GM19238 (cell line): ENCODE data around the gene MYZAP.

ENCODE experiments used
- DNase-seq: peaks from one replicate; pipeline ENCODE4 v3.0.0; 2011; ENCODE audit warnings: low spot score; ENCODE audit not compliant: insufficient read length

The MYZAP gene, protein sequence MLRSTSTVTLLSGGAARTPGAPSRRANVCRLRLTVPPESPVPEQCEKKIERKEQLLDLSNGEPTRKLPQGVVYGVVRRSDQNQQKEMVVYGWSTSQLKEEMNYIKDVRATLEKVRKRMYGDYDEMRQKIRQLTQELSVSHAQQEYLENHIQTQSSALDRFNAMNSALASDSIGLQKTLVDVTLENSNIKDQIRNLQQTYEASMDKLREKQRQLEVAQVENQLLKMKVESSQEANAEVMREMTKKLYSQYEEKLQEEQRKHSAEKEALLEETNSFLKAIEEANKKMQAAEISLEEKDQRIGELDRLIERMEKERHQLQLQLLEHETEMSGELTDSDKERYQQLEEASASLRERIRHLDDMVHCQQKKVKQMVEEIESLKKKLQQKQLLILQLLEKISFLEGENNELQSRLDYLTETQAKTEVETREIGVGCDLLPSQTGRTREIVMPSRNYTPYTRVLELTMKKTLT

DNA sequence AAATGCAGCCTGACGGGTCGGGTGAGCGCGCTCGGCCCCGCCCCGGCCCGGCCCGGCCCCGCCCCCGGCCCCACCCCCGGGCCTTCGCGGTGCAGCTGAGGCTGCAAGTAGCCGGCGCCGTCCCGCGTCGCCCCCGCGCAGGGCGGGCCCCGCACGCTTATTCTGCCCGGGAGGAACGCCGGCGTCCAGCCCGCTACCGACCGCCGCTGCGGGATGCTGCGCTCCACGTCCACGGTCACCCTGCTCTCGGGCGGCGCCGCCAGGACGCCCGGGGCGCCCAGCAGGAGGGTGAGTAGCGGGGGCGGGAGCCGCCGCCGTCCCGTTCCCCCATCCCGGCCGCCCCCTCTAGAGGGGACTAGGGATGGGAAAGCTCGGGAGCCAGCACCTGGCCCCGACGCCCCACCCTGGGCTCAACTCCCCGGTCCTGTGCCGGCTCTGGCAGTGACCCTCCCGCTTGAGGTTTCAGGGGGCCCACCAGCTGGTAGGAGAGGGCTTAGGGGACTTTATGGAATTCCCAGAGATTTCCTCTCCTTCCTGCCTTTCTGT lies at the start of gene MYZAP:
TSS of gene MYZAP (plus strand) at position 83 of the 546 bp plus-strand sequence. CDS start at position 214, 131 bp downstream.
- DNase-seq, result peak; percentile 7

DNA sequence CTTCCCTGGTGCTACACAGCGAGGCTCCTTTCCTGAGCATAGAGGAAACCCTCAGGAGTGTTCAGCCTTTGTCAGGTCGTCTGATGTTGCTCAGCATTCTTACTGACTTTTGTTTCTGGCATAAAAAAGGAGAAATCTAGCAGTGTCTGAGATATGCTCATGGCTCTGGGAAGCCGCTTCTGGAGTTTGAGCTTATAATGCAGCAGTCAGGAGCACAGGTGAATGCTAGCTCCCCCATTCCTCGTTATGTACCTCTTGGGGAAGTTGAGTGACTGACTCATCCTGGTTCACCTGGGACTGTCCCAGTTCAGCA lies 49.2 kb upstream of the MYZAP start:
- no peak for DNase-seq

DNA sequence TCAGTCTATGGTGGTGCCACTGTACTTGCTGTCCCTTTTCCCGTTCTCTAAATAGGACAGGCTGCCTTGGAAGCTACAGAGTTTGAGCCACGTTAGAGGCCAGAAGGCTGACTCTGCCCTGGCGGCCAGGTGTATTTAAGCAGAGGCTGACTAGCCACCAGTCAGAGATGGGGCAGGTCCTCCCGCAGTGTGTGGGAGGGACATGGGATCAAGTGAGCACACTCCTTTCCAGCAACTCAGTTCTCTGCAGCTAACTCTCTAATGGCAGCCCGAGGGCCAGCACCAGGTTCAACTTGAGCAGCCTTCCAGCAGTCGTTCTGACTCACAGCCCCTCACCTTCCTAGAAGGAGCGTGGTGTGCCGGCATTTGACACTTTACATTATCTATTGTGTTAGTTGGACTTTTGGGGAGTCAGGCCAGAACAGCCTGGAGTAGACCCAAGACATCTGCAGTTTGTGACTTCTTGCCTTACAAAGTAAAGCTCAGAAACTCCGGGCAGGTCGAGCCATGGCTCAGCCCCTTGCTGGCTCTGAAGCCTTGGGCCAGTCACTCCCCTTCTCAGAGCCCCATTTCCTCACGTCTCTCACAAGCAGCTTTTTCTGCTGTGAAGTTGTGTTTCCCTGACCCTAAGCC lies 46.7 kb upstream of the MYZAP start:
- no peak for DNase-seq

DNA sequence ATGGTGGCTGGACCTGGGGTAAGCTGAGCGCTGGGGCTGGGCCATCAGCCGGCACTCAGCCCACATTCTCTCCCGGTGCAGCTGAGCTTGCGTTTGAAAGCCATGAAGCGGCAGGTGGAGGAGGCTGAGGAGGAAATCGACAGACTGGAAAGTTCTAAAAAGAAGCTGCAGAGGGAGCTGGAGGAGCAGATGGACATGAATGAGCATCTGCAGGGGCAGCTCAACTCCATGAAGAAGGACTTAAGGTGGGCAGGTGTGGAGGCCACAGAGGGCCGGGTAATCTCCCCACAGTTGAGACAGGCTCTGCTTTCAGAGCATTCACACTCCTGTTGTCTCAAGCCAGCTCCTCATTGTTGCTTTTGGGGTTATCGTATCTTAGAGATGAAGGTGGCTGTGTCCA lies 45.7 kb upstream of the MYZAP start:
- DNase-seq, result no peak

DNA sequence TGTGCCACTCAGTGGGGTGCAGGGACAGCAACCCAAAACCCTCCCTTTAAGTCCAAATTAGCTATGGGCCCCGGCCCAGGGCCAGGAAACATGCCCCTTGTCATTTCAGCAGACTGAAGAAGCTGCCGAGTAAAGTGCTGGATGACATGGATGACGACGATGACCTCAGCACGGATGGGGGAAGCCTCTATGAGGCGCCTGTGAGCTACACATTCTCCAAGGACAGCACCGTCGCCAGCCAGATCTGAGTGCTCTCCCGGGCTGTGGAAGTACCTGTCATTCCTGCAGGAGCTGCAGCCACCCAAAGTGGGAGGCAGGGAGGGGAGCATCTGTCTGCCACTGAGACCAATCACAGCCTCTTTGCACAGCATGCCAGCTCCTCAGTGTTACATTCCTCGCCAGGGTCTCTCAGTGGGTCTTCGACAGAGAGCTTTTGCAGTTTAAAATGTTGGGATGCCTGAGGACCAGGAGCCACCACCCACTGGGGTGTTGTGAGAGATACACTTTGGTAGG lies 44.4 kb upstream of the MYZAP start:
- DNase-seq, result no peak

DNA sequence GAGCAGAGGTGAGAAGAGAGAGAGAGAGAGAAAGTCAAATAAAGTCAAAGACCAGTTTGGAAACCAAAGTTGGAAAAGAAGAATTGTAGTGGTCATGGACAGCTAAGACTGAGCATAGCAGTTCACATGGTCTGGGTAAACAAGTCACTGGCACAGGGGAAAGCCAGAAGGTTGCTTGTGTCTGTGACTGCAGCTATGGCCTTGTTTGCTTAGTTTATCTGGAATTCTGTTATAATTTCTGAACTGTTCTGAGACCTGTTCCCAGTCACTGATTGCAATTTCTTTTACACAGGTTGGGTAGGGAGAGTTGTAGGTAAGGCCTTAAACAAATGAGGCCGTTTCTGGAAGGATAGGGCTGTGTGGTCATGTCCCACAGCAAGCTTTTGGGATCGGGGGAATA lies 43.4 kb upstream of the MYZAP start:
- no peak for DNase-seq

DNA sequence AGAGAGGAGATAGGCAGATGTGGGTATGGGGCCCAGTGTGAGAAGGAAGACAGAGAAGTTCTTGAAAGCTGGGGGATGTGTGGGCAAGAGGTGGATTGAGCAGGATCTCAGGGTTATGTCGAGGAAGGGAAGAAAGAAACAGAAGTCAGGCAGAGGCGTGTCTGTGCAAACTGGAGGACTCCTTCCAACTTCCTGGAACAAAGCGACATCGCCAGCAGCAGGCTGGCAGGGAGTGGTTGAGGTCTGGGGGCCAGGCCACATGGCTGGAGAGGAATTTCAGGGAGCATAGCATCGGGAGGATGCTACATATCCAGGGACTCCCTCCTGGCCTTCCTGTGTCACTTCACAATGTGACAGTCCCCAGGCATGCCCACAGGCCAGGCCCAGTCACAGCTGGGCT lies 42.9 kb upstream of the MYZAP start:
- no peak for DNase-seq

DNA sequence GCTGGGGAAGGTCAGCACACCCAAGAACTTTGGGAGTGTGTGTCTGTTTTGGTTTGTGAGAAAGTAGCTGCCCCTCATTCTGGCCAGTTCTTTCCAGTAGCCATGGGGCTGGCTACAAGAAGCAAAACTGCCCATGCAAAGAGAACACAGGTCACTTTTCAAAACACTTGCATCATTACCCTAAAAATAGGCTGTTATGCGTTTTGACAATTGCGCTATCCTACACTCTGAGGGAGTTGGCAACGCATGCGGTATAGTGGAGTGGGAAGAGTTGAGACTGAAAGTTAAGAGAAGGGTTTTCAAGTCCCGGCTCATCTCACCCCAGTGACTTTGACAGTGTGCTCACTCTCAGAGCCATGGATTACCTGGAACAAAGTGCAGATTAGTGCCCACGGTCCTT lies 41.8 kb upstream of the MYZAP start:
- no peak for DNase-seq

DNA sequence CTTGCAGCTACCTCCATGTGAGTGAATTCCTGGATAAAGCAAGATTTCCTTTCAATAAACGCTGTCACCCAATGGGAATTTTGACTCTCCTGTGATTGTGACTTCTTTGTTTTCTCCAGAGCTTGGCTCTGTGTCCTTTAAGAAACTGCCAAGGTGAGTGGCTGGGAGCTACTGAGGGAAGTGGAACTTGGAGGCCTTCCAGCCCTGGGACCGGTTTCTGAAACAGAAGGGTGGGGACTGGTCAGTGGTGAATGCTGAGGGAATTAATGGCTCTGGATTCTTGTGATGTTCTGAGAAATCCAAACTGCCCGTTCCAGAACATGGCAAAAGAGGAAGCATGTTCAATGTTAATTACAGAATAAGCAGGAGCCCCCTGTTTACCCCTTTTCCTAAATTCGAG lies 41.1 kb upstream of the MYZAP start:
- no peak for DNase-seq

DNA sequence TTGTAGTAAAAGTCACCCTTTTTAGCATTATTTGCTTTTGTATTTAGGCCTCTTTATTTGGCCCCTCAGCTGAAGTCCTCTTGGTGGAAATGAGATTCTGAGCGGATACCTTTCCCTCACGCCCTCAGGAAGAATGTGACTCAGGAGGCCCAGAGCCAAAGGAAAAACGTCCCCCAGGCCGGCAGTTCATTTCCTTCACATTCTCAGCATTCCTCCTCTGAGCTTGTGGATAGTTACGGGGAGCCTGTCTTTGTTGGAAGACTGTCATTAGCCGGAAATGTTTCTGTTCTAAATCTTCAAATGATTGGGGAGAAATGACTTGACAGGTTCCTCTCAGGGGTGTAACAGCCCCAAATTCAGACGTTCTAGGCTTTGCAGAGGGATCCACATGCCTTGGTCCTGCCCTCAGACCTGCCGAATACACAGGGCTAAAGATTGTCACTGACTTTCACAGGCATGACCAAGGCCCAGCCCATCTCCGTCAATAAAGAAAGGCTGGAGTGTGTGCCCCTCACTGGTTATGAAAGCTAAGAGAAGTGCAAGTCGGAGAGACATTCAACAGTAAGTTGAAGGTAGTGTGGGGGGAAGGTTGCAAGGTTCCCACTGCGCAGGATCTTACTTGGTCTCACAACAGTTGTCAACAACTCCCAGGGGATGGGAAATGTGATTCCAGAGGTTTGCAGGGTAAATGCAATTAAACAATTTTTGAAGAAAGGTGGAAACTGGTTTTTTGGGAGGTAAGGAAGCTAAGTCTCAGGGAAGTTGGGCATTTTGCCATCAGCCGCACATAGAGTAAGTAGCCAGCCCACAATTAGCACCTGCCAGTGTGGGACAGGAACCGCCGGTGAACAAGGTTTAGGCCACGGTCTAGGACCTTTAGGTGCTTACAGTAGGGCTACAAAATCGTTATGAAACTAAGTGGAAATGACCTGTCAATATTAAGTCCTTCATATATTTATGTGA lies 39.7 kb upstream of the MYZAP start:
- no peak for DNase-seq

DNA sequence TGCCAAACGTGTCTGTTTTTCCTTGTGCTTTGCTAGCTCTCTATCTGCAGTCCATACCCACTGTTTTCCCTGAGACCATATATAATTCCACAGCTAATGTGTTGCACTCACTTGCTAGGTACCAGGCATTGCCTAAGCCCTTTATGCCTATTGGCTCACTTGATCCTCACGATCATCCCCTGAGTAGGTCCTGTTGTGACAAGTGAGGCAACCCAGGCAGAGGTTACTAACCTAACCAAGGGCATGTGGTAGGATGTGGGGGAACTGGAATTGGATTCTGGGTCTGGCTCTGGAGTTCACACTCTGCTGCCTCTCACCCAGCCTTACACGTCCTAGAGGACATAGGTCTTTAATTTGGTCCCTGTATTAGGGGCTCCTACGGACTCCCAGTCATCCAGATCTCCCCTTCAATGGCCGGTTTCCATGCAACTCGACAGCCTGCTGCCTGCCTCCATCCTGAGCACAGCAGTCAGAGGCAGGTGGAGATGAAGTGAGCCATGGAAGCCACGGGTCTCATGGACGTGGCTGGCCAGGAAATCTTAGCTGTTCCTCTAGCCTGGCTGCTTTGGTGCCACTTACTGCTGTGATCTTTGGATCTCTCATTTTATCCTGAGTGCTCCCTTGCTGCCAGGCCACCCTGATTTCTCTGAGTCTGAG lies 38.9 kb upstream of the MYZAP start:
- no peak for DNase-seq

DNA sequence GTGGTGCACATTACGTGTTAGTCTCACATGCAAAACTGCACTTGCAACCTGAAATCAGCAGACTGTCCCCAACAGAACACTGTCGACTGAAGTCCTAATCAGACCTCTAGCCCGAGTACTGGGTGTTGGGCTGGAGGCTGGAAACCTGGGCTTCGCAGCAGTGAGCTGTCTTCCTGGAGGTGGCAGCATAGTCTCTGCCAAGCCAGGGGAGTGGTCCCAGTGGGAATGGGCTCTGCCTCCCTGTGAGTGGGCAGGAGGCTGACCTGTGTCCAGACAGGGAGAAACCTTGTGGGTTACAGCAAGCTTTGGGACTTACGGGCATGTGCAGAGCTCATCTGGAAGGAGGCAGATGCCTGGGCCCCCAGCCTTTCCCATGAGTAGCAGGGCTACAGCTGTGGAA lies 38.2 kb upstream of the MYZAP start:
- DNase-seq, result no peak

DNA sequence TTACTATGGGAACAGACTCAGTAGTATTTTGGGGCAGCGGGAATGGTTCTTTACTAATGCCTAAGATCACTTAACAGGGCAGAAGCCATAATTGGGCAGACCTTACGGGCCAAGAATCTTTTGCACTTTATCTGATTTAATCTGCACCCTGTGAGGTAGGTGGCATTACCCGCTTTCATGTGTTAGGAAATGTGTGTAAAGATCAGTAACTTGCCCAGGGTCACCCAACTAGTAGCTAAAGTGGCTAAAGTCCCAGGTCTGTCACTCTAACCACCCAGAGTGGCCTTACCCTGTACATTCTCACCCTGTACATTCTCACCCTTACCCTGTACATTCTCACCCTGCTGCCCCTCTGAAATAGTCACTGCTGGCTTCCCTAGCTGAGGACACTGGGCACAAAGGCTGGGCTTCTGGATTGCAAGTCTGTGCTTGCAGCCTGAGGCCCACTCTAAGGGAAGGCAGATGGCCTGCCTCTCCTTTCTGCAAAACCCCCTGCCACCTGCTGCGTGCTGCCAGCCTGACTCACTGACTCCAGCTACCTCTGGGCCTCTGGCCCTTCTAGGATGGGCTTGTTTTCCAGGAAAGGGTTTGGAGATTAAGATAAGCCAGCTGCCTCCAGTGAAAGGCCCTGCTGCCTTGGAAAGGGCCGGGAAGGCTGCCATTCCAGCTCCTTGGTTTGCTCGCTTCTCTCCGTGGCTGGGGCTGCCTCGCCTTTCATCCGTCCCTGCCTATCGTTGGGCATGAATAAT lies 37.5 kb upstream of the MYZAP start:
- DNase-seq, result no peak

DNA sequence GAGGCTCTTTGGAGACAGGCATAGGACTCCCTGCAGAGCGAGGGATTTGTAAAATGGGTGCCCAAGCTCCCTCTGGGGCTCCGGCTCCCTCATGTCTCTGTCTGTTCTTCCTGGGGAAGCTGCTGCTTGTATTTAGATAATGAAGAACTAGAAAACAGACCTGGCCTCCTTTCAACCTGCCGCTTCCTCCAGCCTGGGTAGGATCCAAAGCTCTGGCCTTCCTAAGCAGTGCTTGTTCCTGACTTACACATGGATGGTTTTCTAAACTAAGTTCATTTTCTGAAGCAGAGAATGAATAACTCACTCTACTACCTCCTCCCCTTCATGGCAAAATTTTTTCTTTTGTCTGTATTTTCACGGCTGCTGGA lies 36.9 kb upstream of the MYZAP start:
- DNase-seq, result no peak

DNA sequence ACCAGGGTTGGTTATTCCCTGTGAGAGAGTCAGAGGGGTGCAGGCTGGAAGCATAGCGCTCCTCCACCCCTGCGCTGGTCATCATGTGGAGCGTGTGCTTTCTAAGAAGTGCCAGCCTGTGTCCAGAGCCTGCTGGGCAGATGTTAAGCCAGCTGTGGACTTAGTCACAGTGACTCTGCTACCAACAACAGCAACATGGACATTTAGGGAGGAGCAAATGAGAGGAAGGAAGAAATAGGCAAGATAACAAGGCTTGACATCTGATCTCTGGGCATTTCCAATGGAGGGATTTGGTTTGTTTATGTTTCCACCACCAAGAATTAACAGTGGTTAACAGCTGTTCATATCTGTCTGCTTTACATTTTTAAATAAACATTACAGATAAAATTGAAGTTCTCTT lies 36.4 kb upstream of the MYZAP start:
- DNase-seq, result no peak

DNA sequence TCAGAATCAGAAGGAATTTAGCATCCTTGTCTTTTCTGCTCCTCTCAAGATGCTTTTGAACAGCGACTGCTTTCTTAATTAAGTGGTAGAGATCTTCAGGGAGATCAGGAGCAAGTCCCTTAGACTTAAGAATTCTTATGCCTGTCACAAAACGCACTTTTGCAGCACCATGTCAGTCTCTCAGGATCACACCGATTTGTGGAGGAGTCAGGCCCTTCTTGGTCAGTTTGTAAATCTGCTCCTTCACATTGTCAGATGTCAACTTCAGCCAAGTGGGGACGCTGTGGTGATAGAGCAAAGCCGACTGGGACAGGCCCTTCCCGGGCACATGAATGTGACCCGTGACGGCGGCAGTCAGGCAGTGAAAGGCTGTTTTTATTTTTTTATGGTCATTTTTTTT lies 35.7 kb upstream of the MYZAP start:
- DNase-seq, result no peak

DNA sequence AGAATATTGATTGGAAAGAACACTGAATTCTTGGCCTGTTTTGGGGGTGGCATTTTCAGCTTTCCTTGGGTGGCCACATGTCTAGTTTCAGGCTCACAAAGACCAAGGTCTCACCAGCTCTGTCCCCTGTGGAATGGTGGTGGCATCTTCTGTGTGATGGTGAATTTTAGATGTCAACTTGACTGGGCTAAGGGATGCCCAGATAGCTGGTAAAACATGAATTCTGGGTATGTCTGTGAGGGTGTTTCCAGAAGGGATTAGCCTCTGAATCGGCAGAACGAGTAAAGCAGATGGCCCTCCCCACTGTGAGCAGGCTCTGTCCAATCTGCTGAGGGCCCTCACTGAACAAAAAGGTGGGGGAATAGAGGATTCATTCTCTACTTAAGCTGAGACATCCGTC lies 34.4 kb upstream of the MYZAP start:
- DNase-seq, result no peak

DNA sequence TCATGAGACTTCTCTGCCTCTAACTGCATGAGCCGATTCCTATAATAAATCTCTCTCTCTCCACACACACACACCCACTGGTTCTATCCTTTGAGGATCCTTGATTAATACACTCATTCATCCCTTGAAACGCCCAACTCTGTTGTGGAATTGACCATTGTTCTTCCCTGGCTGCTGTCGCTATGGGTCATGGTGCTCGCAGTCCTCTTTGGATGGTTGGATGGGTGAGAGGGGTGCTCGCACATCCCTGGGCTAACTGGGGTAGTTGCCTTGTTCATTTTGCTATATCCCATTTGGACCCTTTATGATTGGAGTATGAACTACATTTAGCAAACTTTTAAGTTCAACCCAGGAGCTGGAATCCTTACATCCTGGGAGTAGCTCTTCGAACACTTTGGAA lies 33.9 kb upstream of the MYZAP start:
- no peak for DNase-seq

DNA sequence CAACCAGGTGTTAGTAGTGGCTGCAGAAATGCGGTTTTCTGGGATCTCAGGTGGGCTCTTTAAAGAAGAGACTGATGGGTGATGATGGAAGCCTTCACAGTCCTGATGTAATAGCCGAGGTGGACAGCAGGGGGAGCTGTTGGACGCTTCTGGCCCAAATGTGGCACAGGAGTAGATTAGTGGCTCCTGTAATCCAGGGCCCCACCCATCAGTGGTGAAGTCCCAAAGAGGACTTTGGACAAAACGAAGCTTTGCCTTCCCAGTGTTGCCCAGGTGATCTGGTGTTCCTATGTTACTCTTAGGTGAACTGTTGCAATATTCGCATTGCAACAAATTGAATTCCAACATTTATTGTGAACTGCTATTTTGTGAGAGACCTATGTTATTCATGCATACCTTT lies 31.8 kb upstream of the MYZAP start:
- peak; percentile 21 for DNase-seq

DNA sequence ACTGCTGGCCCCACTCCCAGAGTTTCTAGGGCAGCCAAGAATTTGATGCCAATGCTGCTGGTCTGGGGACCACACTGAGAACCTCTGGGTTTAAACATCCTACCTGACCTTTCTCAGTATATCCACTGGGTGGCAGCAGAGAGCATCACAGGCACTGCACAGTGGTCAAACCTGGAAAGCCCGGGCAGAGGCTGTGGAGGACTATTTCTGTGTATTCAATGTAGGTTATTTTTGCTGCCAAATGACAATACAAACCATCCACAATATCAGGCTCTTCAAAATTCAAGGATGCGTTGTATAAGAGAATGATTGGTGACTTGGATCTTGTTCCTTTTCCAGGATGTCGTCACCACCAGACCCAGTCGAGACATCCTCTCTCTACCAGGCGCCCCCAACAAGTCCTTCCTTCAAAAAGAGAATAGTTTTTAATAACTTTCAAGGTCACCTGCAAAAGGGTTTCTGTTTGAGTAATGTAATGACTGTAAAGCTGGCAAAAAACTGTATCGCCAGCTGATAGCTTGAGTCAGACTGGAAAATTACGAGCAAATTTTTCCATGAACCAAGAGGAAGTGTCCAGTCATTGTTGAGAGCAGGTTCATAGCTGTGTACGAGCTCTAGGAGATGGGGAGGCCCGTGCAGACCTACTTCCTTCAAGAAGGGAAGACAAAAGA lies 30.5 kb upstream of the MYZAP start:
- peak; percentile 62 for DNase-seq
